Medulla oblongata (tissue), 1 donor: ENCODE results near the gene SOX8.
"Not testable (repeated sequence)": the region's sequence is repeated elsewhere in the genome, so short reads cannot be mapped to it uniquely, and the experiment has no call there.

Source experiments
- DNase-seq: peaks from one replicate; pipeline ENCODE4 v3.0.0-alpha.2; 2015; ENCODE audit errors: extremely low spot score

The SOX8 gene

GRCh38 chr16:981695-982144 lies at the start of gene SOX8:
Gene SOX8, plus strand, starts transcription at chr16:981770. Its CDS starts 153 bp downstream, at chr16:981923.
- DNase-seq: no peak

- DNase-seq: no peak
Observed at GRCh38 chr16:932831-933330, 48.7 kb upstream of the SOX8 start.

DNA sequence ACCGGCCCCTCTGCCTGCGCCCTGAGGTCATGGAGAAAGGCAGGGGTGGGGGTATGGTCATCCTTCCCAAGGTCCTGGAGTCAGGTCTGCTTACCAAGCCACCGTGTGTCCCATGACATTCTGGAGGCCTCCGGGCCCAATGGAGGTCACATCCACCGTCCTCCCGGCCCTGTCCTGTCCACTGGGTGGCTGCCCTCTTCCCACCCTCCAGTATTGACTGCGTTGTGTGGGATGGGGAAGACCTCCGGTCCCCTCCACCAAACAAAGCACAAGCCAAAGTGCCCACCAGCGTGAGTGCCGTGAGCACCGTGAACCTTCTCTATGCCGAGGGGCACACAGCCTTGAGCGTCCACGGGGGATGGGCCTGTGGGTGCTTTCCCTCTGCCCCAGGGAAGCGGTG lies 48.0 kb upstream of the SOX8 start:
- no peak for DNase-seq

DNA sequence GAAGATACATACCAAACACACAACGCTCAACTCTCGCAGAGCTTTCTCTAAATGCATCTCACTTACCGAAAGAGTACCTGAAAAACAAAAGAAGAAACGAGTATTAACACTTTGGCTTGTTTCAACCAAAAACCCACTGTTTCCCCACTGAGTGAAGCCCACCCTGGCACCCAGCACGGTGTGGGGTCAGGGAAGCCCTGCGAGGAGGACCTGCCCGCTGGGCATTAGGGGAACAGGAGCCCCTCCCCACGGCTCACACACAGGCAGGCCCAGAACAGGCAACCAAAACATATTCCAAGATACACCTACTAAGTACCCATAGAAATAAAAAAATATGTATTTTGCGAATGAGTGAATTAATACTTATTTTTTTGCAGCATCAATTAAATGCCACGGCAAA lies 47.4 kb upstream of the SOX8 start:
- no peak for DNase-seq

- no peak for DNase-seq
Observed at GRCh38 chr16:935684-936083, 45.9 kb upstream of the SOX8 start.

GRCh38 chr16:937311-937710 lies 44.3 kb upstream of the SOX8 start:
- DNase-seq: no peak

- no peak for DNase-seq
Observed at GRCh38 chr16:937723-938122, 43.8 kb upstream of the SOX8 start.

- peak; percentile 54 for DNase-seq
Observed at GRCh38 chr16:938136-938535, 43.4 kb upstream of the SOX8 start.

DNA sequence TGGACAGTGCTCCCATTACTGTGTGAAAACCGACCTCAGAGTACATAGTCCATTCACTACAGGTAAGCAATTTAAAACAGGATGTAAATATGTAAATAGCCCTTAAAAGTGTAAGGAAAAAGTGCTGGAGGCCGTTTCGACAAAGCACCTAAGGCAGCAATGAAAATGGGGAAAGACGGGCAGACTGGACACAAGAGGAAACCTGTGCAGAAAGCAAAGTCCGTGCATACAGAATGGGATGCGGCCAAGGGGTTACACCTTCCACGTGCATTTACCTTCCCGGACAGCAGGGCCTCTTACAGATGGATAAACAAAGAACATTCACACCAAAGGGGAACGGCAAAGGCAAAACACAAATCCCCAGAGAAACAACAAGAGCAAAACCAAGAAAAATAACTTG lies 42.8 kb upstream of the SOX8 start:
- DNase-seq: no peak

- no peak for DNase-seq
Observed at GRCh38 chr16:939311-939710, 42.3 kb upstream of the SOX8 start.

GRCh38 chr16:939941-940340 lies 41.6 kb upstream of the SOX8 start:
- DNase-seq: no peak

- no peak for DNase-seq
Observed at GRCh38 chr16:942436-943060, 39.0 kb upstream of the SOX8 start.

DNA sequence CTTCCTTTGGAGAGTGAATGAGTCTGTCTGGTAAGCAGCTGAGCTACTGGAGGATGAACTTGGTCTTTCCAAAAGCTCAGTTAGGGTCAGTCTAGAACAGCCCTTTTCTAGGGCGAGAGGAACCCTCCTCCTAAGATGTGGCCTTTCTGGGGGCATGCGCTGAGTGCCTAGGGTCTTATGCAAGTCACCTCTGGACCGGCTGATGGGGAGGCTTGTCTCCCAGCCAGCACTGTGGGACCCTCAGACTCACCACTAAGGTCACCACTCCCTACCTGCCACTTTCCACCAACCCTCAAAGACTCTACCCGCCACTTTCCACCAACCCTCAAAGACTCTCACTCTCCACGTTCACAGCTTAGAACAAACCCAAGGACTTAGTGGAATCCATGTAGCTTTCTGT lies 37.6 kb upstream of the SOX8 start:
- no peak for DNase-seq

DNA sequence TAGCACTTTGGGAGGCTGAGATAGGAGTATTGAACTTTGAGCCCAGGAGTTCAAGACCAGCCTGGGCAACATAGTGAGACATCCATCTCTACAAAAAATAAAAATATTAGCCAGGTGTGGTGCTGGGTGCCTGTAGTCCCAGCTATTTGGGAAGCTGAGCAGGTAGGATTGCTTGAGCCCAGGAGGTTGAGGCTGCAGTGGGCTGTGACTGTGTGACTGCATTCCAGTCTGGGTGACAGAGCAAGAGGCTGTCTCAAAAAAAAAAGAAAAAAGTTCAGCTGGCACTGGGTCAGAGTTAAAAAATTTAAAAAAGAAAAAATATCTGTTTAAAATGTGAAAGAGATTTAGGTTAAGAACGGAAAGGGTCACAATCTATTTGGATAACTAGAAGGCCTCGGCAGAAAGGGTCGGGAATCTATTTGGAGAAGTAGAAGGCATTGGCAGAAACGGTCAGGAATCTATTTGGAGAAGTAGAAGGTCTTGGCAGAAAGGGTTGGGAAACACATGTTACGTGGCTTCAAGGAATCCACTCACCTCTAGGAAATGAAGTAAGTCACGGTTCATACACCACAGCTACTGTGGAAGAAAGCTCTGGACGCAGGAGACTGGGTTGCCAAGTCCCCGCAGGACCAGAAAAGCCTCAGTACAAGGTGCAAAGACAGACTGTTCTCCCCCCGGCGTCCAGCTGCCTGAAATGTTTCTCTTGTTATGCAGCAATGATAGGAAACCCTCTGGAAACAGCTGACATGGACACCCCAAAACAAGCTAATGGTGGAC lies 36.1 kb upstream of the SOX8 start:
- DNase-seq: no peak

DNA sequence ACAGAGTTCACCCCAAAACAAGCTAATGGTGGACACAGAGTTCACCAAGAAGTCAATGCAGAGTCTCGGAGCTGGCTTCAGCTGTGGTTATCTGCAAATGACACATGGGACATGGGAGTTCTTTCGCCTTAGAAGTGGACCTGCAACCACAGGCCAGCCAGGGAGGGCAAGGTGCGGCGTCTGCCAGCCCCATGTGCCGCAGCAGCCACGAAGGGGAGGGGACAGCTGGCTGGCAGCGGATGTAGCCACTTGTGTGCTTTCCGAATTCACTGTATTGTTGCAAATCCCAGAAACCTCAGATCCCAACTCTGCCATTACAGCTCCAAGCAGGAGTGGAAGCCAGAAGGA lies 35.5 kb upstream of the SOX8 start:
- no peak for DNase-seq

GRCh38 chr16:947255-947921 lies 34.2 kb upstream of the SOX8 start:
- DNase-seq: no peak

GRCh38 chr16:947922-948303 lies 33.7 kb upstream of the SOX8 start:
- not testable (repeated sequence) for DNase-seq

GRCh38 chr16:948767-949166 lies 32.8 kb upstream of the SOX8 start:
- DNase-seq: not testable (repeated sequence)

DNA sequence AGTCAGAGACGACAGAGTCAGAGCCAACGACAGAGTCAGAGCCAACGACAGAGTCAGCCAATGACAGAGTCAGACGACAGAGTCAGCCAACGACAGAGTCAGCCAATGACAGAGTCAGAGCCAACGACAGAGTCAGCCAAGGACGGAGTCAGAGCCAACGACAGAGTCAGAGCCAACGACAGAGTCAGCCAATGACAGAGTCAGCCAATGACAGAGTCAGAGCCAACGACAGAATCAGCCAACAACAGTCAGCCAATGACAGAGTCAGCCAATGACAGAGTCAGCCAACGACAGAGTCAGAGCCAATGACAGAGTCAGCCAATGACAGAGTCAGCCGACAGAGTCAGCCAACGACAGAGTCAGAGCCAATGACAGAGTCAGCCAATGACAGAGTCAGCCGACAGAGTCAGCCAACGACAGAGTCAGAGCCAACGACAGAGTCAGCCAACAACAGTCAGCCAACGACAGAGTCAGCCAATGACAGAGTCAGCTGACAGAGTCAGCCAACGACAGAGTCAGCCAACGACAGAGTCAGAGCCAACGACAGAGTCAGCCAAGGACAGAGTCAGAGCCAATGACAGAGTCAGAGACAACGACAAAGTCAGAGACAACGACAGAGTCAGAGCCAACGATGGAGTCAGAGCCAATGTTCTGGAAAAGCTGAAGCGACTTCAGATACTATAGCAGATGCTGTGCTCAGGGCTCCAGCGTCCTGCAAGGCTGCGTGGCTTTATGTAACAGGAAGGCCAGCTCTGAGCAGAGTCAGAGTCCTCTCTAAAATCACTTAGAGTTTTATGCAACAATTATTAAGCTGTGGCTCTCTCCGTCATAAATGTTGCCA lies 30.6 kb upstream of the SOX8 start:
- DNase-seq: peak; percentile 32

DNA sequence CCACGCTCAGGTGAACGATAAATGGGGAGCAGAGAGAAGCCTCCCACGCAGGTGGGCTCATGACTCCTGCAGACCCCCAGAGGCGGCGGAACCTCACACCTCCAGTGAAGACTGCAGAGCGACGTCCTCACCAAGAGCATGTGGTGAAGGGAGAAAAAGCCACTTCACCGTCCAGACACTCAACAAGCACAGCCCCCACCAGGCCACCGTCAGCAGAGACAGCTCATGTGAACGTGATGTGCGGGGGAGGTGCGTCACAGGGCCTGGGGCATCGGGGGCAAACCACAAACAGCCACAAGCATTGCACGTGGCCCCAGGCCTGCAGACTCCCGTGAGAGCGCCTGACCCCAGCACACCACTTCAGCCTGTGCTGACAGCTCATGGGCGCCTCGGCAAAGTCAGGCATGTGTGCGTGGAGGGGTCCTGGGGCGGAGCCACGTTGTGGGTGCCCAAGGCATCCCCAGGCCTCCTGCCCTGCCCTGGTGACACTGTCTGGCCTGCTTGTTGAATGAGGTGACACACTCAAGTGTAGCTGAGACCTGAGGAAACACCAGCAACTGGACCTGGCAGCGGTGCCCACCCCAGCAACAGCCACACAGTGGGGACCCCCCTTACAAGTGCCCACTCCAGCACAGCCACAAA lies 29.8 kb upstream of the SOX8 start:
- no peak for DNase-seq

DNA sequence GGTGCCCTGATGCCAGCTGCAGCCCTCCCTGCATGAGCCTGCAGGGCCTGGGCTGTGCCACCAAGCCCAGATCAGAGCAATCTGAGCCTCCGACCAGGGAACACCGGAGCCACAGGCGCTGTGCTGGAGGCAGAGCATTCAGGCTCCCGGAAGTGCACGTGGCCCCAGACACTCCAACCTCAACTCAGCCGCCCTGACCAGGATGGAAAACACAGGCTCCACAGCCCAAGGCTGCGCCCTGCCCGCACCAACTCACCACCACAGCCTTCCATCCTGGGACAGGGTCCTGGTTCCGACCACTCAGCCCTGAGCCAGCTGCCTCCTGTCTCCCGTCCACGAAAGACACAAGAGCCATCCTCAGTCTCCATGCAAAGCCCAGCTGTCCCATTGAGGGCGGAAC lies 29.2 kb upstream of the SOX8 start:
- peak; percentile 23 for DNase-seq
